MM.1S (cell line): Measurements from ENCODE around the gene CEACAM16.

ENCODE experiments used
- DNase-seq: peaks from one replicate; pipeline ENCODE4 v3.0.0-alpha.2; 2015
- H2AFZ ChIP-seq: fragments of 300-600 bp; sonication (generic); 2 replicates; pipeline ENCODE4 v1.6.0; 2016; ENCODE audit warnings: antibody characterized with exemption, low read length
- H3F3A ChIP-seq: fragments of 300-600 bp; sonication (generic); 2 replicates; pipeline ENCODE4 v1.6.1; 2016; ENCODE audit warnings: mild to moderate bottlenecking, antibody characterized with exemption, low read length, moderate library complexity, mixed read lengths; ENCODE audit not compliant: insufficient read depth
- H3K27ac ChIP-seq: fragments of 300-600 bp; sonication (generic); 2 replicates; pipeline ENCODE4 v1.5.1; 2016; ENCODE audit warnings: mild to moderate bottlenecking, low read length
- H3K27me3 ChIP-seq: fragments of 300-600 bp; sonication (generic); replicated peaks from 2 replicates; pipeline ENCODE4 v1.6.0; 2016; ENCODE audit warnings: low read length; ENCODE audit not compliant: insufficient read depth
- H3K36me3 ChIP-seq: fragments of 300-600 bp; sonication (generic); replicated peaks from 2 replicates; pipeline ENCODE4 v1.6.1; 2016; ENCODE audit warnings: mild to moderate bottlenecking, low read length, mixed read lengths; ENCODE audit not compliant: insufficient read depth
- H3K4me1 ChIP-seq: fragments of 300-600 bp; sonication (generic); 2 replicates; pipeline ENCODE4 v1.6.1; 2016; ENCODE audit warnings: low read length, mixed read lengths
- H3K4me2 ChIP-seq: fragments of 300-600 bp; sonication (generic); 2 replicates; pipeline ENCODE4 v1.6.0; 2016; ENCODE audit warnings: low read depth, low read length
- H3K4me3 ChIP-seq: fragments of 300-600 bp; sonication (generic); 2 replicates; pipeline ENCODE4 v1.5.1; 2016; ENCODE audit warnings: low read length, mixed read lengths
- H3K79me2 ChIP-seq: fragments of 300-600 bp; sonication (generic); 2 replicates; pipeline ENCODE4 v1.6.1; 2016; ENCODE audit warnings: mixed run types, low read length, mixed read lengths
- H3K9ac ChIP-seq: fragments of 300-600 bp; sonication (generic); 2 replicates; pipeline ENCODE4 v1.6.1; 2016; ENCODE audit warnings: low read length, mixed read lengths
- H3K9me2 ChIP-seq: fragments of 300-600 bp; sonication (generic); replicated peaks from 2 replicates; pipeline ENCODE4 v1.6.1; 2016; ENCODE audit warnings: mild to moderate bottlenecking, low read length, mixed read lengths; ENCODE audit not compliant: insufficient read depth
- H3K9me3 ChIP-seq: fragments of 300-600 bp; sonication (generic); replicated peaks from 2 replicates; pipeline ENCODE4 v1.6.1; 2016; ENCODE audit warnings: mild to moderate bottlenecking, low read length, mixed read lengths; ENCODE audit not compliant: insufficient read depth
- H4K20me1 ChIP-seq: fragments of 300-600 bp; sonication (generic); 2 replicates; pipeline ENCODE4 v1.6.1; 2016; ENCODE audit warnings: mild to moderate bottlenecking, low read length, moderate library complexity, mixed read lengths; ENCODE audit not compliant: insufficient read depth
- EZH2 ChIP-seq: fragments of 300-600 bp; sonication (generic); optimal IDR thresholded peaks from 2 replicates; pipeline ENCODE3; 2017; ENCODE audit warnings: low read depth, mild to moderate bottlenecking, antibody characterized with exemption, low read length, mixed read lengths
- EZH2phosphoT487 ChIP-seq: fragments of 300-600 bp; sonication (generic); IDR thresholded peaks from 2 replicates; pipeline ENCODE4 v1.6.1; 2018; ENCODE audit warnings: antibody characterized with exemption, low read length
- TF ChIP-seq, protein P1 (sequence below): fragments of 300-600 bp; sonication (generic); IDR thresholded peaks from 2 replicates; pipeline ENCODE4 v1.5.1; 2016; ENCODE audit warnings: antibody characterized with exemption, low read length, mixed read lengths

The CEACAM16 gene

DNA sequence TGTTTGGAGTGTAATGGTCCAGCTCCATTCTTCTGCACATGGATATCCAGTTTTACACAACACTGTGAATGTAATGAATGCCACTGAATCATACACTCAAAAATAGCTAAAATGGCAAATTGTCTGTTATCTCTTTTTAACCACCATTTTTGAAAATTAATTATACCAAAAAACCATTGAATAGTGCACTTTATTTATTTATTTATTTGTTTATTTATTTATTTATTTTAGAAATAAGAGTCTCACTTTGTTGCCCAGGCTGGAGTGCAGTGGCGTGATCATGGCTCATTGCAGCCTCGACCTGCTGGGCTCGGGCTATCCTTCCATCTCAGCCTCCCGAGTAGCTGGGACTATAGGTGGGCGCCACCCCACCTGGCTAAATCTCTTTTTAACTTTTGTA, 35.0 kb upstream of the CEACAM16 start:
- H3K36me3 ChIP-seq, result no peaks in the 10 kb centered on the region

DNA sequence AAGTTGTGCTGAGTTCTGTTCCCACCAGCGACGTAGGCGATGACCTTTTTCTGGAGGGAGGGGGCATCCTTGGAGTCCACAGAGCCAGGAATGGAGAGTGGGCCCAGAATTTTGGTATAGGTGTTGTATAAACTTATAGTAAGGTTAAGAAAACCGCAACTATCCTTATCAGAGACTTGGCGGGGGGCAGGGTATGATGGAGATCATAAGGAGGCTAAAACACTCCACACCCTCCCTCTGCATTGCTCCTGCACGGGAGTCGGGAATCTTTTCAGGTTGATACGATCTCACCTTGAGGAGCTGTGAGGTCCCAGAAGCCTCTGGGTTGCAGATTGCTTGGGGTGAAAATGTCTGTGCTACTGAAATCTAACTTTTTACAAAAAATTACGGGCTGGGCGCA, 34.0 kb upstream of the CEACAM16 start:
- TF ChIP-seq, protein P1, sequence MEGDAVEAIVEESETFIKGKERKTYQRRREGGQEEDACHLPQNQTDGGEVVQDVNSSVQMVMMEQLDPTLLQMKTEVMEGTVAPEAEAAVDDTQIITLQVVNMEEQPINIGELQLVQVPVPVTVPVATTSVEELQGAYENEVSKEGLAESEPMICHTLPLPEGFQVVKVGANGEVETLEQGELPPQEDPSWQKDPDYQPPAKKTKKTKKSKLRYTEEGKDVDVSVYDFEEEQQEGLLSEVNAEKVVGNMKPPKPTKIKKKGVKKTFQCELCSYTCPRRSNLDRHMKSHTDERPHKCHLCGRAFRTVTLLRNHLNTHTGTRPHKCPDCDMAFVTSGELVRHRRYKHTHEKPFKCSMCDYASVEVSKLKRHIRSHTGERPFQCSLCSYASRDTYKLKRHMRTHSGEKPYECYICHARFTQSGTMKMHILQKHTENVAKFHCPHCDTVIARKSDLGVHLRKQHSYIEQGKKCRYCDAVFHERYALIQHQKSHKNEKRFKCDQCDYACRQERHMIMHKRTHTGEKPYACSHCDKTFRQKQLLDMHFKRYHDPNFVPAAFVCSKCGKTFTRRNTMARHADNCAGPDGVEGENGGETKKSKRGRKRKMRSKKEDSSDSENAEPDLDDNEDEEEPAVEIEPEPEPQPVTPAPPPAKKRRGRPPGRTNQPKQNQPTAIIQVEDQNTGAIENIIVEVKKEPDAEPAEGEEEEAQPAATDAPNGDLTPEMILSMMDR, result no peak
- no peak for TF ChIP-seq EZH2
- no peak for TF ChIP-seq EZH2phosphoT487
- Histone ChIP-seq H2AFZ (no peak overlapping the region), H4K20me1 (no peaks in the 10 kb centered on the region)

More for the DNA sequence above, 35.0 kb upstream of the CEACAM16 start:
- Histone ChIP-seq H3K9me3 (no peaks in the 10 kb centered on the region), H3K79me2 (no peaks in the 10 kb centered on the region), H3K4me3 (no peak overlapping the region), H3K9ac (no peak overlapping the region), H2AFZ (no peak overlapping the region), H3K4me1 (no peaks in the 10 kb centered on the region), H3F3A (no peaks in the 10 kb centered on the region), H4K20me1 (no peaks in the 10 kb centered on the region), H3K9me2 (no peaks in the 10 kb centered on the region), H3K27ac (no peak overlapping the region), H3K27me3 (no peaks in the 10 kb centered on the region), H3K4me2 (no peak overlapping the region)
- no peak for TF ChIP-seq EZH2phosphoT487
- TF ChIP-seq EZH2, result no peak
- TF ChIP-seq, protein P1, result no peak
- no peak for DNase-seq

DNA sequence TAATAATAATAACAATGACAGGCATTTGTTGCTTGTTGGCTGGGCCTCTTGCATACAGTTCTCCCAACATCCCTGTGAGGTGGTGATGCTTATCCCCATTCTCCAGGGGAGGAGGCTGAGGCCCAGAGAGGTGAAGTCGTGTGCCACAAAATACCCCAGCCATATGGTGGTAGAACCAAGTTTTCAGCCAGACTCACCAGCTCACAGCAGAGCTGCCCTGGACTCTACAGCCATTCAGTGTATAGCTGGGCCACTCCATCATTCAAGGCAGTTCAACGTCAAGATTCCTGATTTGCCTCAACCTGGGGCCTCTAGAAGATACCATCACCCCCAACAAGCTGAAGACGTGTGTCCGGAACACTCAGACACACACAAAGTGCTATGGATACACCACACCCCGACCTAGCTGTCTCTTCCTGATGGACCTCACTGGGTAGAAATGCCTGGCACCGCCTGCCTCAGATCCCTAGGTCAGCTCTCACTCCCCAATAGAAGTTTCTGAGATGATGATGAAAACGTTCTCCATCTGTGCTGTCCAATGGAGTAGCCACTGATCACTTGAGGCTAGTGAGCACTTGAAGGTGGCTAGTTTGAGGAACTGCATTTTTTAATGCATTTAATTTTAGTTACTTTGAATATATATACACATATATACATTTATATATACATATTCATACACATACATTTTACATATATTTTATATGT, 31.9 kb upstream of the CEACAM16 start:
- Histone ChIP-seq H3K36me3 (no peaks in the 10 kb centered on the region), H3K79me2 (no peaks in the 10 kb centered on the region), H3K9ac (no peak overlapping the region), H3K27ac (no peak overlapping the region), H2AFZ (no peak overlapping the region), H3K9me2 (no peaks in the 10 kb centered on the region), H3K27me3 (no peaks in the 10 kb centered on the region), H4K20me1 (no peaks in the 10 kb centered on the region), H3K9me3 (no peaks in the 10 kb centered on the region), H3K4me2 (no peak overlapping the region), H3F3A (no peaks in the 10 kb centered on the region), H3K4me1 (no peaks in the 10 kb centered on the region), H3K4me3 (no peak overlapping the region)
- no peak for TF ChIP-seq EZH2
- TF ChIP-seq, protein P1, result no peak
- no peak for TF ChIP-seq EZH2phosphoT487
- DNase-seq, result no peak

More for the DNA sequence above, 34.0 kb upstream of the CEACAM16 start:
- no peak for DNase-seq
- Histone ChIP-seq H3K27ac (no peak overlapping the region), H3K9ac (no peak overlapping the region), H3K9me2 (no peaks in the 10 kb centered on the region), H3K4me2 (no peak overlapping the region), H3K4me1 (no peaks in the 10 kb centered on the region), H3F3A (no peaks in the 10 kb centered on the region), H3K27me3 (no peaks in the 10 kb centered on the region), H3K4me3 (no peak overlapping the region), H3K9me3 (no peaks in the 10 kb centered on the region), H3K36me3 (no peaks in the 10 kb centered on the region), H3K79me2 (no peaks in the 10 kb centered on the region)
